HG03196 (cell line): ENCODE measurements around the gene OR2V2.

ENCODE experiments used
- ATAC-seq: cut with Tn5 transposase; IDR thresholded peaks from one replicate; pipeline ENCODE4 v1.9.1; 2021; ENCODE audit not compliant: unreplicated experiment

The OR2V2 gene

DNA sequence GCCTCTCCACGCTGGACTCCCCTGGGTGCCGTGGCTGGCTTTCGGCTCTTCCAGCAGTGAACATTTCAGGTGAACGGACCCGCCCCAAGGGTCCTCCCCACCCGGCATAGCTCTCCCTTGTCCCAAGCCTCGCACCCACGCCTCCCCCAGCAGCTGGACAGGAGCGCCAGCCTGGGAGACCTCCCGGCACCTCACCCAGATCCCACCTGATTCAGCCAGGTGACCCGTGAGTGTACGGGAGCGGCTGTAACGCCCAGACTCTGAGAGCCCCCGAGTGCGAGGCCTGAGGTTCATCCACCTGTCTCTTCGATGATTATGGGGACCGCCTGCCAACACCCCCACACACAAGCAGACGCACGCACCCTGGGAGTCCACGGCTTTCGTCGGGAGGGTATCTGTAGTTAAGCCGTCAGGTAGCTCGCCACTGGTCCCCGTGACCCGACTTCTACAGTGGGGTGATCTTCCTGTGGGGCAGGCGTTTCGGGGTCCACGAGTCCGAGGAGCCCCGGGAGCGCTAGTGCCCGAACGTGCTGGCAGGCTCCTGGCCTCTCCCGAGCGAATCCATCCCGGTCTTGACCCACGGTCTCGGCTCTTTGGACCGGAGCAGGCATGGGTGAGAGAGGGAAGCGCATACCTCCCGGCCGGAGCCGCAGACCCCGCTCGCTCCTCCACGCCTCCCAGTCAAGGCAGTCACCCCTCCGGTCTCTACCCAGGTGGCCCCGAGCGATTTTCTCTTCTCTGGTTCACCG is 42.8 kb downstream of the OR2V2 start:
- no peak for ATAC-seq

DNA sequence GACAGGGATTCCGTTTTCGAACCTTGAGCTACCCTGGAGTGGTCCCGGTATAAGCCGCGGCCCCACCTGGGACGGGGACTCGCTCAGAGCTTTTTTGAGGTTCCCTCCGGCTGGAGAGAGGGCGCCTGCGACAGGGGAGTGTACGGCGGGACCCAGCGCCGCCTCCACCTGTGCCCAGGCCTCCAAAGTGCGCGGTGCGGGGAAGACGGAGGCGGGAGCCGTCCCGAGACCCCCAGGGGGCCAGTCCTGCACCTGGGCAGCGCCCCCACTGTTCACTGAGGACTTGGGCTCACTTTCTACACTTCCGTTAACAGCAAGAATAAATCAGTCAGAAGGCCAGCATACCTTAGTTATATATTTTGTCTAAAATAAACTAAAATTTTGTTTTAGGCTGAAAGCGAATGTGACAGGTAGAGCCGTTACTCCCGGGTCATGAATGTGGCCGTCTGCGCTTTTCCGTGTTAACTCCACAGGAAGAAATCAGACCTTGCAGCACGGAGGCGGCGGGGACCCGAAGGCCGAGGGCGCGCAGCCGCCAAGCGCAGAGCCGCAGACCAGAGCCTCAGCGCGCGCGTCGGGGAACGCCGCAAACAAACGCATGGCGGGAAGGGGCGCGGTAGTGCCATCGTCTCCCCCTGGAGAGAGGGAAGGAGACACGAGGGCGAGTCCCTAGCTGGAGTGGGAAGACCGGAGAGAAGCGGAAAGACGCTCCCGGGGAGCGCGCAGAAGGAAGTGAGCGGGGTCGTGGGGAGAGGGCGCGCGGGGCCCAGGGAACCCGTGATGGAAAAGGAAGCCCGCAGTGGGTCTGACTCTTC is 43.5 kb downstream of the OR2V2 start:
- ATAC-seq, result no peak

DNA sequence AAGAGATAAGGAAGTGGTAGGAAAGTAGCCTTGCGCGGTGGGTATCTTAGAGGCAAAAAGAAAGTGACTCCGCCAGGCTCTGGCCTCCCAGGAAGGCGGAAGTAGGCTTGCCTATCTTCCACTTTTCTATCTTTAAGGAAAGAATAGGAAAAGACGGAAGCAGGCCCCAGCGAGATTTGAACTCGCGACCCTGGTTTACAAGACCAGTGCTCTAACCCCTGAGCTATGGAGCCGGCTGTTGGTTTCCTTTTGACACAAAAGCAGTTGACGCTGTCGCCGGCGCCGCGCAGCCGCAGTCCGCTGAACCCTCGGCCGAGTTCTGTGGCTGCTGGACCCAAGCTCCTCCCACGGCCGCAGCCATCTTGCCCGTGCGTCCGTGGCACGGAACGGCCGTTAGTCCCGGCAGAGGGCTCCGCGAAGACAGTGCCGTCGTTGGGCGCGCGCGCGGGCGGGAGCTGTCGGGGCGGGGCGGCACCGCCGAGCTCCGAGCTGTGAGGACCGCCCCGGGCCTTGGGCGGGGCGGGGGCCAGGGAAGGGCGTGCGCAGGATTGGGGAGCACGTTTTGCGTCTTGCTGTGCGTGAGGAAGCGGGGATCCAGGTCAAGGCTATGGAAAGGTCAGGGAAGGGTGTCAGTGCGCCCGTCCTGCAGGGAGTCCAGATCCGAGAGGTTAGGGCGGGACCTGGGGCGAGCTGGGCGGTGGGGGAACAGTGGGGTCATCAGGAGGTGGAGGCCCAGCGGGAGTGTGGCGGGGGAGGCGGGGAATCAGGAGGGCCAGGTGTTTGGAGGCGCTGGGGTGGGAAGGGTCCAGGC is 44.3 kb downstream of the OR2V2 start:
- peak; percentile 50 for ATAC-seq

DNA sequence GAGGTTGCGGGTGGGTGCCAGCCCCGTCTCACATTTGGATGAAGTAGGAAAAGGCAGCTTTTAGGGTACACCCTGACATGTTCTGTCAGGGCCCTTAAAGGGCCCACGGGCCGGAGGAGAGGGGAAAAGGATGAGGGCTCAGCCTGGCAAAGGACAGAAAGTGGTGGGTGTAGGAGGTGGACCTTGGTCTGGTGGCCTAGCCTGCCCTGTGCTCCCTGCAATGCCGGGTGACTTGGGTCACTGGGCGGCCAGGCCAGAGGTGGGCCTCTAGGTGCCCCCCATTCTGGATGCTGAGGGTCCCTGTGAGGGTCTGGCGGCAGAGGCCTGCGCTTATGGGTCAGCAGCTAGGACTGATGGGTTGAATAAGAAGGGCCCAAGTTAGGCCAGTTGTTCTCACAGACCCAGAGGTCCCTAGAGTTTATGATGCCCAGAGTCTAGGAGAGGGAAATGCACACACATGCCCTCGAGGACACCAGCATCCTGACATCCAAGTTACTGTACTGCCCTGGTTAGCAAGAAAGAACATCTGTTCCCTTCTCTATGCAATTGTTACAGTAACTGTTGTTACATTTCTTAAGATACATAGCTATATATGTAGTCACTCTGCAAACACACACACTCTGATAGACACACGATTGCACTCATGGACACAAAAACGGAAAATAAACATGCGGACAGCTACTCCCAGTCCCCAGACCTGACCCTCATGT is 45.1 kb downstream of the OR2V2 start:
- ATAC-seq, result no peak

DNA sequence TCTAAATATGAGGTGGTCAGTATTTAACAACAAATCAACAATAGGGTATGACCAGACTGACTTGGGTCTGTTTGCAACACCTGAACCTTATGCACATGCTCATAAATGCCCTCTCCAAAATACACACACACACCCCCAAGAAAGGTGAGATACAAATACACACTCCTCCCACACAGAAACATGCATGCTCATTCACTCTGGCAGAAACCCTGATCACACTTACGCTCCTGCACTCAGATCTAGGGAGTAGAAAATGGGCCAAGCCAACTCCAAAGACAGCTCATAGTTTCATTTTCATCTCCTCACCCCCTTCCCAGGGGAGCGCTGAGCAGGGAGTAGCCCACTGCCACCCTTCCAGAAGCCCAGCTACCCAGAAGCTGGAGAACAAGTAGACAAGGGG is 46.3 kb downstream of the OR2V2 start:
- ATAC-seq, result no peak

DNA sequence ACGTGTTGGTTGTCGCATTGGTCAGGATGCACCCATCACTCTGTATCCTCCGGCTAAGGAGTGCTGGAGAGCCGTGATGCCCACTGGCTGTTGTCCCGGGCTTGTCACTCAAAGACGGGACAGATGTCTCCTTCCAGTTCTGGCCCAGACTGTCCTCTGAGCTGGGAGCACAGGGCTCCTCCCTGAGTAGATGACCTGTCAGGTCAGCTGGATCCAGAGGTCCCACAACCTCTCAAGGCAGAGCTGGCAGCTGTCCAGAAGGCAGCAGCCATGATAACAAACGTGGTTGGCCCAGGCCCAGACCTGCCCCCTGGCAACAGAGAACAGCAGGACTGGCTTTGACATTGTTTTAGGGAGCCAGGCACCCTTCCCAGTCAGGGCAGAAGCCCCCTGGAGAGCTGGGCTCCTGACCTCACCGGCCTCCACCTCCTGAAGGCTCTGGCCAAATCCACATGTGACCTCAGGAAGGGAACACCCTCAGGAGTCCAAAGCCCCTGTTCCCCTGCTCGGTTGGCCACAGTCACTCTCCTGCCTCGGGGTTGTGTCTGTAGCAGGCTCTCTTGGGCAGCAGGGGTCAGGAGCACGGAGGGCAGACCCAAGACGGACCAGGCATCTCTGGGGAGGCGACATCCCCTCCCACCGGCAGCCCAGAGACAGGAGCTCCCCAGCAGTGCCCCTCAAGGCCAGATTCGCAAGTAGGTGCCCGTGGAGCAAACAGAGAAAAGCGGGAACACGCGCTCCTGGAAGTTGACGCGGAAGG is 47.3 kb downstream of the OR2V2 start:
- no peak for ATAC-seq

DNA sequence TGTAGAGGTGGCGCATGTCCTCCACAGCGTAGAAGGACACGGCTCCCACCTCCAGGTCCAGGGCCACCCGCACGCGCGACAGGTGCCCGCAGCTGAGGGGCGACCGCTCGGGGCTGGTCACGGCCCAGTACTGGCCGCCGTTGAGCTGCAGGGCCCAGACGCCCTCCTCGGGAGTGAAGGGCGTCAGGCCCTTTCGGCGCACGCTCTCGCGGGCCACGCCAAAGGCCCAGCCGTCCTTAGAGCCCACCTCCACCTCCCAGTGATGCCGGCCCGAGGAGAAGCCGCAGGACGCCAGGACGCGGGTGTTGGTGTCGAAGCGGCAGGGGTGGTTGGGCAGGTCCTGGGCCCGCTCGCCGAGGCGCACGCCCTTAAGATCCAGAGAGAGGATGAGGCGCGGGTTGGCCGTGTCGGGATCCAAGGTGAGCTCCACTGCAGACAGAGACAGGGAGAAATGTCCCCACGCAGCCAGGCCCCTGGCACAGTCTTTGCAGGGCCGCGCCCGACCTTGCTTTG is 47.9 kb downstream of the OR2V2 start:
- ATAC-seq, result no peak

DNA sequence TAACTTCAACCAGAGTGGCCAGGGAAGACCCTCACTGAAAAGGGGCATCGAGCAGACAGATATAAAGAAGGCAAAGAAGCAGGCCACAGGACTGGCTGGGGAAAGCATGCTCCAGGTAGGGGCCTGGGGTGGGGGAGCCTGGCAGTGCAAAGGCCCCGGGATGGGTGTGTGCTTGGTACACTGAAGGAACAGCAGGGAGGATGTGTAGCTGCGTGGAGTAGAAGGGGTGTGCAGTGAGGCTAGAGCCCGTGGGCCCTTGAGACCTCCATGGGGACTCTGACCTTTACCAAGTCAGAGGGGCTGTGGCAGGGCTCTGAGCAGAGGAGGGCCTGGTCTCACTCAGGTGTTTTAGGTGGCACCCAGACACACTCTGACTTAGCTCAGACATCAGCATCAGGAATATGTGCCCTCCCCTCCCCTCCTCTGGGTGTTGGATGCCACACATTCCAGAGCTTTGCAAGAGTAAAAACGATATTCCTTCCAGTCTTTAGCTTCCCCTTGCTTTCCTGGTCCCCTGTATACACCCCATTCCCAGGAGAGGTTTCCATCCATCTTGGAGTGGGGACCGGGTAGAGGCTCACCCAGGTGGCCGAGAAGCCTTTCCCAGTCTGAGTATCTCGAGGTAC is 50.1 kb downstream of the OR2V2 start:
- no peak for ATAC-seq

DNA sequence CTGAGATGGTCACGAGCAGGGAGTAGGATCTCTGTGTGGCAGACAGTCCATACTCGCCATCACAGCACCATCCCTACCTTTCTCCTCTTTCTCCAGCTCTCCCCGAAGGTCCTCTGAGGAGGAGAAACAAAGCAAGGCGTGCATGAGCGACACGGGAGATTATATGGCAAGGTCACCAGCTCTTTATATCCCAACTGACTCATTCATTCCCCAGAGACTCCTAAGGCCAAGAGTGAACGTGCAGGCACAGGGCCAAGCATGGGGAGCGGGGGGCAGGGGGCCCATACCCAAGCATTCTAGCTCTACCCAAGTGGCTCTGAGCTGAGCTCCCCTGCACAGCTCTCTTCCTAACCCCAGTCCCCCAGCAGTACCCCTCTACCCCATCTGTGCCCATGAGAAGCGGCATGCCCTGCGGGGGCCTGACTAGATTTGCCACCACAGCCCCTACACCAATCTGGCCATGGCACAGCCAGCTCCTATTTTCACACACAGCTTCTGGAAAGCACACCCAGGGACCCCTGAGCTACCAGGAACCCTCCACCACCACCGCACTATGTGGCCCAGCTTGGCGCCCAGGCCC is 50.8 kb downstream of the OR2V2 start:
- ATAC-seq, result no peak

DNA sequence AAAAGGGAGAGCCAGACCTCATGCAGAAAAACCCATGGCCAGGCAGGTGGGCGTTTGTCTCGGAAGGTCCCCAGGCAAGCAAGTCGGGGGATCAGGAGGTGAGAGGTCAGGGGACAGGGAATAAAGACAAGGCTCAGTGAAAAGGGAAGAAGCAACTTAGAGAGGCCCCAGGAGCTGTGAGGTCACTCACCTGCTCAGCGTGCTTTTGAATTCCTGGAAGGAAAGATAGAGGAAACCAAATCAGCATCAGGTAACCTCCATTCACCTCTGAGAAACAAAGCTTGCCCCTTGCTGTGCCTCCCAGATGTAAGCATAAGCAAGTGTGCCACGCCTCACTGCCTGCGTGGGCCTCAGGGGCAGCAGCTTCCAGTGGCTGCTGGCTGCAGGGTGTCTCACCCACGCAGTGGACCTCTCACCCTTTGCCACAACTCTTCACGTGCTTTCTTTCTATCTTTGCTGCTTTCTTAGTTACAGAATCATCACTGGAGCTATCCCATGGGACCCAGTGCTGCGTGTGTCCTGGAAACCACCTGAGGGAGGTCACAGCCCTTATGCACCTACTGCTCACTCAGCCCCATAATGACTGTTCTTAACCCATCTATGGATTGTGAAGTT is 51.6 kb downstream of the OR2V2 start:
- peak; percentile 53 for ATAC-seq

DNA sequence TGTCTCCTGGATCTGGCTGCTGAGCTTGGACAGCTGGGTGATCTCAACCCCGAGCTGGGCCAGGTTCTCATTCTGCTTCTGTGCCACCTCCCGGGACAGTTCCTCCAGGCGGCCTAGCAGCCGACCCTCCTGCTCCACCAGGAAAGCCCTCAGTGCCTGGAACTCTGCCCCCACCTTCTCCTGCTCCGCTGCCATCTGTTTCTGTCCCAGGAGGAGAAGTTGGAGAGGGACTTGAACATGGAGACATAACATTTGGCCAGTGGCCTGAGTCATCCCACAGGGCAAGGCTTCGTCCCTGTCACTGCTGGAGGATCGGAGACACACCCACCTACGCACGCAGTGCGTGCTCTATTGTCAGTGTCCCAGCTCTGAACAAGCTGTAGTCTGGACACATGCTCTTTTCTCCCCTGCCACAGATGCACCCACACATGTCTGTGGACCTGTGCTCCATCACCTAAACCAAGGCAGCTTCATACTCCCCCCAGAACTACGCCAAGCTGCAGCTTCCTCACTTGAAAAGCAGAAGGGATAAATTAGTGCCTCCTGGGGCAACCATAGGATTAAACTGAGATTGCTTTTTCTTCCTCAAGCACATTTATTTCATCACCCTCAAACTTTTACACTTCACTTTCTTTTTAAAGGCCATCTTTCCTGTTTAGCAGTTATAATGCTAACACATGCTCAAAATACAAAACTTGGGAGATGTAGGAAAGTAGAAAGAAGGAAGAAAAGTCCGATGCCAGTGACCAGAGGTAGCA is 52.7 kb downstream of the OR2V2 start:
- no peak for ATAC-seq

DNA sequence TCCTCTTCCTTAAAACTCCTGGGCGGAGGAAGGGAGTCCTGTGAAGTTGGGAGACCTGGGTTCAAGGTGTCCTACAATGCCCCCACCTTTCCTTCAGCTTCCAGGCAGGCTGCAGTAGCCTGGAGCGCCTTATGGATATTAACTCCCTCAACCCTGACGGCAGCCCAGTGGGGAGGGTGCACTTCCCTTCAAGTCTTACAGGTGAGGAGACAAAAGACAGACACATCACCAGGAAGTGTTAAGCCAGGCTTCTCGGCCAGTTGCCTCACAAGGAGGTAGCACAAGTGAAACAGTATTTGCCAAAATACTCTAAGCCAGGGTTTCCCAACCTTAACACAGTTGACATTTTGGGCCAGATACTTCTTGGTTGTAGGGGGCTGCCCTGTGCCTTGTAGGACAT is 53.4 kb downstream of the OR2V2 start:
- no peak for ATAC-seq

DNA sequence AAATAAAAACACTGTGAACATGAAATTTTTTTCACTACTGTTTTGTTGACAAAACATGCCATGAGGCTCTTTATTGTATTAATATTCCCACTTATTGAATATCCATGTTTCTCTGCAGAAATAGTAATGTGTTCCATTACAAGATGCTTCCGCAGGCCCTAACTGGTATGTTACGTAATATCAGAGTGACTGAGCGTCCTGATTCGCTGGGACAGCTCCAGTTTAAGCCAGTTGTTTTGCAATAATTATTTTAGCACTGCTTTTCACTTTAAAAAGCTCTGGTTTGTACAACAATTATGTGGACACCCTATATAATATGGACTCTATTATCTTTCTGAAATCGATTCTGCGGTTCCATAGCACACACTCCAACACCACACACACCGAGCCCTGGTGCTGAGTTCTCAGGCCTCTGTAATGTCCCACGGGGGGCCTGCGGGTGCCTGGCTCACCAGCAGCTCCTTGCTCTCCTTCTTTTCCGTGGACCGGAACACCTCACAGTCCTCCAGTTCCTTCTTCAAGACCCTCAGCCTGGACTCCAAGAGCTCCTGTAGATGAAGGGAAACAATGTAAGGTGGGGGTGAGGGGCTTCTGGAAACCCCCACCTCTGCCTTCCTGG is 55.8 kb downstream of the OR2V2 start:
- ATAC-seq, result no peak

DNA sequence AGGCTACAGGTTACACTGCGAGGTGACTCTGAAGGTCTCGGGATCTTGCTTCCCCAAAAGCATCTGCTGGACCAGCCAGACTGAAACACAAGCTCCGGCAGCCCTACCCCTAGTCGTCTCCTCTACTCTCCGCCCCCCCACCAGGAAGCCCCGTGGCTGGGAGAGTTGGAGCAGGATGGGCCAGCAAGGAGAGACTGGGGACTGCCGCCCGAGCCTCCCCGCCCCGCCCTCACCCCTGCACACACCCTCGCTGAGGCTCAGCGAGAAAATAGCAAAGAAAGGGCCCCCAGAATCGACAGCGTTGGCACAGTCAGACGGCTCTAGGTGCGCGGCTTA is 56.4 kb downstream of the OR2V2 start:
- ATAC-seq, result no peak

DNA sequence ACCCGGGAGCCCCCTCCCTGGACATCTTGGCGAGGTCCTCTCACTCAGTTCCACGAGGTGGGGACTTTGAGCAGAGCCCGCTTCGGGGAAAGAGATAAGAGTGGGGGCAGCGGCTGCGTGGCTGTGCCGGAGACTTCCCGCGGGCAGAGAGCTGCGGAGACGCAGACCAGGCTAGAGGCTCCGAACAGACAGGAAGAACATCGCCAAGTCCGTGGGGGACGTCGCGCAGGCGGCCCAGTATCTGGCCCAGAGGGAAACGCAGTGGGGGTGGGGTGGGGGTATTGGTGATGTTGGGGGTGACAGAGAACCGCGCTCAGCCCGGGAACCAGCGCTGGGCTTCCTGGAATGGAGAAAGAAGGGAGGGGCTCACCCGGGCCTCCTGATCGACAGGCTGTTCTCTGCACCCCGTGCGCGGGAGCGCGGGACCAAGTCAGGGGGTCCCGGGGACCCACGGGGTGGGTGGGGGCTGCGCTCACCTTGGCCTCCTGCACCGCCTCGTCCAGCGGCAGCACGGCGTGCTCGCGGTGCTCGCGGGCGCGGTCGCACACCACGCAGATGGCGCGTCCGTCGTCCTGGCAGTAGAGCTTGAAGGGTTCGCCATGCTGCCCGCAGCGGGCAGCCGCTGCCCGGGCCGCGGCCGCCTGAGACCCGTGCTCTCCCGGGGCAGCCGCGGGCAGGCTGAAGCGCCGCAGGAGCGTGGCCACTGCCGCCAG is 56.9 kb downstream of the OR2V2 start:
- no peak for ATAC-seq

DNA sequence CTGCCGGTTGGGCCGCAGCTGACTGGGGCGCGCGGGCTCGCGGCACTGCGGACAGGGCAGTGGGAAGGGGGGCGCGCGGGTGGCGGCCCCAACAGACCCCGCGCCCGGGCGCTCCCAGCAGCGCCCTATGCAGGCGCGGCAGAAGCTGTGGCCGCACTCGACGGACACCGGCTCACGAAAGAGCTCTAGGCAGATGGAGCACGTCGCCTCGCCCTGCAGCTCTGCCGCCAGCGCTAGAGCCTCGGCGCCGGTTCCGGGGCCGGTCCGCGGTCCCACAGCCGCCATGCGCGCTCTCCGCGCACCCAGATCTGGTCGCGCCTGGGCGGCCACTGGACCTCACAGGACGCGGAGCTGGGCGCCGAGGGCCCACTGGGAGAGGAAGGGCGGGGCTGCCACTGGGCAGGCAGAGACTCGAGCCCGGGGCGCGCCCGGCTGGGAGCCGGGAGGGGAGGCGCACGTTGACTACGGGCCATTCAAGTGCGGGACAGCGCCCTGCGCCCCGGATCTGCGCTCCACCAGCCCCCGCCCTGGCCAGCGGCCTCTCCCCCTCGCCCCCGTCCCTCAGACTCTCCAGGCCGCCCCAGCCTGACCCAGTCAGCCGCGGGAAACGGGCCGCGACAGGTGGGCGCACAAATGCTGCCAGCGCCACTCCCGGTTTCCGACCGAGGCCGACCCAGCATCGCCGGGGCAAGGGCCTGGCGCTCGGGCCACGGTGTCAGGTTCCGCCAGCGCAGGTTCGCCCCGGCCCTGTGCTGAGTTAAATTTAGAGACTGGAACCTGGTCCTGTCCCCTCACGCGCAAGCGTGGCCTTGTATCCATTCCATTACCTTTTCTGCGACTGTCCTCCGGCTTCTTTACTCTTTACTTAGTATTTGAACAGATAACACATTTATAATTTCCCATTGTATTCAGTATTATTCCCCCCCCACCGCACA is 57.7 kb downstream of the OR2V2 start, which contains the start of gene TRIM7:
TSS of gene TRIM7 (minus strand) at position 371 of the 935 bp plus-strand sequence. CDS start at position 285, 86 bp downstream.
- no peak for ATAC-seq
